ENCODE results near the gene TSFM. TPM values are rescaled to one million over a fixed set of nuclear protein-coding genes. Genes with fewer than 3 reads are reported as not detected.

The TSFM gene
- total and polyA plus RNA-seq, 4 donors, result 14.6 to 60.5 (median 38.2) TPM

- peaks cover 3 to 22% (median 15%) of the 10 kb centered on the region in 4 donors for H3K4me1 ChIP-seq (ENCODE audit: control insufficient read depth in 4 of 4, insufficient read depth in 4 of 4, low read length in 3 of 4)
- H3K36me3 ChIP-seq (ENCODE audit: control insufficient read depth in 4 of 4, insufficient read depth in 3 of 4, low read depth in 1 of 4, low read length in 3 of 4), result no peaks in the 10 kb centered on the region
- WGBS, result 21% methylated on average over 49 of the region's 49 CpGs
- H3K27me3 ChIP-seq (ENCODE audit: control insufficient read depth in 4 of 4, insufficient read depth in 4 of 4, low read length in 3 of 4), result peaks cover 0 to 10% (median 4%) of the 10 kb centered on the region in 4 donors
- DNase-seq (ENCODE audit: low spot score), result no peak
- H3K9me3 ChIP-seq (ENCODE audit: control insufficient read depth in 4 of 4, low read length in 3 of 4), result no peaks in the 10 kb centered on the region
- no peak for TF ChIP-seq ATF3 (IDR thresholded peaks at IDR 0.05)
- TF ChIP-seq RAD21 (IDR thresholded peaks at IDR 0.05), result peak in 1 of 2 donors; percentile 37
- H3K27ac ChIP-seq (ENCODE audit: low read depth in 1 of 2, low read length in 2 of 2), result no peak overlapping the region
- H3K9ac ChIP-seq (ENCODE audit: low read depth in 1 of 2, low read length in 2 of 2), result no peak overlapping the region
- no peak overlapping the region for H3K4me3 ChIP-seq (ENCODE audit: low read depth in 1 of 3, low read length in 3 of 3)
Observed at GRCh38 chr12:57735952-57736740, 46.4 kb upstream of the TSFM start.

GRCh38 chr12:57736741-57737466 lies 45.7 kb upstream of the TSFM start:
- DNase-seq (ENCODE audit: low spot score), result no peak
- Histone ChIP-seq H3K9ac (ENCODE audit: low read depth in 1 of 2, low read length in 2 of 2) (no peak overlapping the region), H3K36me3 (ENCODE audit: control insufficient read depth in 4 of 4, insufficient read depth in 3 of 4, low read depth in 1 of 4, low read length in 3 of 4) (no peaks in the 10 kb centered on the region), H3K4me1 (ENCODE audit: control insufficient read depth in 4 of 4, insufficient read depth in 4 of 4, low read length in 3 of 4) (peaks cover 3 to 22% (median 15%) of the 10 kb centered on the region in 4 donors), H3K4me3 (ENCODE audit: low read depth in 1 of 3, low read length in 3 of 3) (peak overlapping the region in 1 of 3 donors; percentile 24), H3K27ac (ENCODE audit: low read depth in 1 of 2, low read length in 2 of 2) (no peak overlapping the region), H3K27me3 (ENCODE audit: control insufficient read depth in 4 of 4, insufficient read depth in 4 of 4, low read length in 3 of 4) (peaks cover 0 to 10% (median 4%) of the 10 kb centered on the region in 4 donors), H3K9me3 (ENCODE audit: control insufficient read depth in 4 of 4, low read length in 3 of 4) (no peaks in the 10 kb centered on the region)
- TF ChIP-seq JUND (IDR thresholded peaks at IDR 0.05) (no peak), TAF1 (conservative IDR thresholded peaks at IDR 0.05) (no peak), HNF4A (conservative IDR thresholded peaks at IDR 0.05) (no peak), RAD21 (IDR thresholded peaks at IDR 0.05) (no peak), ZBTB33 (IDR thresholded peaks at IDR 0.05) (no peak), ATF3 (IDR thresholded peaks at IDR 0.05) (no peak), FOXA2 (IDR thresholded peaks at IDR 0.05) (no peak), REST (IDR thresholded peaks at IDR 0.05) (no peak), FOXA1 (IDR thresholded peaks at IDR 0.05) (no peak), GABPA (IDR thresholded peaks at IDR 0.05 in 1 of 2, conservative IDR thresholded peaks at IDR 0.05 in 1 of 2) (no peak), SP1 (IDR thresholded peaks at IDR 0.05) (no peak), YY1 (IDR thresholded peaks at IDR 0.05) (no peak), CTCF (IDR thresholded peaks at IDR 0.05; ENCODE audit: low read depth, low read length, missing input control) (no peak), NR2F2 (IDR thresholded peaks at IDR 0.05) (no peak), EGR1 (IDR thresholded peaks at IDR 0.05; ENCODE audit: low read depth in 2 of 2) (no peak), MAX (IDR thresholded peaks at IDR 0.05) (no peak), HNF4G (IDR thresholded peaks at IDR 0.05) (no peak), RXRA (IDR thresholded peaks at IDR 0.05) (no peak)
- 26% methylated on average over 31 of the region's 31 CpGs for WGBS

All from liver (tissue), 9 donors.